MM.1S (cell line): Measurements from ENCODE around the gene TTC22.

Experiments used
- CTCF ChIP-seq: fragments of 300-600 bp; sonication (generic); IDR thresholded peaks from 2 replicates; pipeline ENCODE4 v1.5.1; 2016; ENCODE audit warnings: antibody characterized with exemption, low read length, mixed read lengths
- EZH2 ChIP-seq: fragments of 300-600 bp; sonication (generic); optimal IDR thresholded peaks from 2 replicates; pipeline ENCODE3; 2017; ENCODE audit warnings: low read depth, mild to moderate bottlenecking, antibody characterized with exemption, low read length, mixed read lengths
- EZH2phosphoT487 ChIP-seq: fragments of 300-600 bp; sonication (generic); IDR thresholded peaks from 2 replicates; pipeline ENCODE4 v1.6.1; 2018; ENCODE audit warnings: antibody characterized with exemption, low read length

GRCh38 chr1:54843449-54843848 lies 42.3 kb upstream of the TTC22 start:
- no peak for TF ChIP-seq CTCF
- no peak for TF ChIP-seq EZH2
- TF ChIP-seq EZH2phosphoT487, result no peak
